ENCODE results near the gene PPP2R2C. TPM values are rescaled to one million over a fixed set of nuclear protein-coding genes. Genes with fewer than 3 reads are reported as not detected.

PPP2R2C gene
- total RNA-seq, 1 donor from 2014 or later: 2.2 TPM

DNA sequence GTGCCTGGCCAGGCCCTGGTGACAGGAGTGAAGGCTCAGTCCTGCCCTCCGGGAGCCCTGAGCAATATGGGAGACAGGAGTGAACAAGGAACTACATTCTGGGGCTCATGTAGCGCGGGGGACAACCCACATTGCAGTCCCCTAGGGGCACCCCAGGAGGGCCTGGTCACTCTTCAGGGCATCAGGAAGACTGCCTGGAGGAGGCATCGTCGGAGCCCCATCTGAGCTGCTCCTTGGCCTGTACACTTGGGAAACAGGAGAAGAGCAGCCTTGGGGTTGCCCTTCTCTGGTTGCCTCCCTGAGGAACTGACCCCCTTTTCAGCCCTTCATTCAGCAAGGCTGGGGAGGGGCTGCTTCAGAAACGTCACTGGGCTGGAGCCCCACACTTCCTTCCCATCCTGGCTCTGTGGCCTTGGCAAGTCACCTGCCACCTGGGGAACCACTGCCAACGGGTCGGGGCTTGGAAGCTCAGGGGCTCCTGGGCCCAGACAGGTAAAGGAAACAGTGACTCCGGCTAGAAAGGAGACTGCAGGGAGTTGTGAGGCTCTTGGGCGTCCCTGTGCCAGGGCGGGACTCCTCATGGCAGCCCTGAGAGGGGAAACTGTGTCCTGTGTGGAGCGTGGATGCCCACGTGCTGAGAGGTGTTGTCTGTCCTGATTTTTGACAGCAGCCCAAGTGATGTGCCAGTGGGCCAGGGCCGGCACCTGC, 192.7 kb downstream of the PPP2R2C start:
- Histone ChIP-seq H3K4me1 (peaks cover 9 to 58% of the 10 kb centered on the region in 2 donors), H3K4me3 (no peak overlapping the region), H3K27ac (peak overlapping the region; percentile 57 to 73), H3K36me3 (peaks cover 3 to 40% of the 10 kb centered on the region in 2 donors), H3K27me3 (no peaks in the 10 kb centered on the region), H3K9me3 (no peaks in the 10 kb centered on the region)
- intact Hi-C loops (cut with DNase I): loop anchor here (10.0 kb wide), 2 partner anchors 295 to 1285 kb away; partner anchors contain the start of gene MAN2B2
- no peak for DNase-seq (ENCODE audit: low spot score in 2 of 2)
- TF ChIP-seq, protein P1, sequence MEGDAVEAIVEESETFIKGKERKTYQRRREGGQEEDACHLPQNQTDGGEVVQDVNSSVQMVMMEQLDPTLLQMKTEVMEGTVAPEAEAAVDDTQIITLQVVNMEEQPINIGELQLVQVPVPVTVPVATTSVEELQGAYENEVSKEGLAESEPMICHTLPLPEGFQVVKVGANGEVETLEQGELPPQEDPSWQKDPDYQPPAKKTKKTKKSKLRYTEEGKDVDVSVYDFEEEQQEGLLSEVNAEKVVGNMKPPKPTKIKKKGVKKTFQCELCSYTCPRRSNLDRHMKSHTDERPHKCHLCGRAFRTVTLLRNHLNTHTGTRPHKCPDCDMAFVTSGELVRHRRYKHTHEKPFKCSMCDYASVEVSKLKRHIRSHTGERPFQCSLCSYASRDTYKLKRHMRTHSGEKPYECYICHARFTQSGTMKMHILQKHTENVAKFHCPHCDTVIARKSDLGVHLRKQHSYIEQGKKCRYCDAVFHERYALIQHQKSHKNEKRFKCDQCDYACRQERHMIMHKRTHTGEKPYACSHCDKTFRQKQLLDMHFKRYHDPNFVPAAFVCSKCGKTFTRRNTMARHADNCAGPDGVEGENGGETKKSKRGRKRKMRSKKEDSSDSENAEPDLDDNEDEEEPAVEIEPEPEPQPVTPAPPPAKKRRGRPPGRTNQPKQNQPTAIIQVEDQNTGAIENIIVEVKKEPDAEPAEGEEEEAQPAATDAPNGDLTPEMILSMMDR (IDR thresholded peaks at IDR 0.05): no peak

DNA sequence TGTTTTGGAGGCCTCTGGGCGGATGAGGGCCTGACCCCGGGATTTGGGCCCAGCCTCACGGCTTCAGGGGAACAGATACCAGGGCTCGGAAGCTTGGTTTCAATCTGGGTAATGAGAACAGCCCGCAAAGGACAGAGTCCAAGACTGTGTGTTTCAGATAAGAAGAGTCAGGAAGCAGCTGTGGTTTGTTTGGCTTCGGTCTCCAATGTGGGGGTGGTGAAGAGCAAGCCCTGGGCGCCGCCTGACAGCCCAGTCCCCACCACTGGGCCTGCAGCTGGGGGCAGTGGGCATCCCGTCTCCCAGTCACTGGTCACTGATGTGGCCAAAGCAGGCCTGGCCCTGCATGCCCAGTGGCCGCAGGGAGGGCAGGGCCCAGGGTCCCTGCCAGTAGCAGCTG, 193.6 kb downstream of the PPP2R2C start:
- DNase-seq (ENCODE audit: low spot score in 2 of 2): no peak
- peaks cover 3 to 34% of the 10 kb centered on the region in 2 donors for H3K36me3 ChIP-seq
- no peaks in the 10 kb centered on the region for H3K9me3 ChIP-seq
- TF ChIP-seq, protein P1 (IDR thresholded peaks at IDR 0.05): no peak
- peaks cover 10 to 66% of the 10 kb centered on the region in 2 donors for H3K4me1 ChIP-seq
- H3K27me3 ChIP-seq: no peaks in the 10 kb centered on the region
- intact Hi-C loops (cut with DNase I): loop anchor here (10.0 kb wide), 2 partner anchors 296 to 1284 kb away; partner anchors contain the start of gene MAN2B2
- no peak overlapping the region for H3K4me3 ChIP-seq
- H3K27ac ChIP-seq: peak overlapping the region; percentile 57 to 73

DNA sequence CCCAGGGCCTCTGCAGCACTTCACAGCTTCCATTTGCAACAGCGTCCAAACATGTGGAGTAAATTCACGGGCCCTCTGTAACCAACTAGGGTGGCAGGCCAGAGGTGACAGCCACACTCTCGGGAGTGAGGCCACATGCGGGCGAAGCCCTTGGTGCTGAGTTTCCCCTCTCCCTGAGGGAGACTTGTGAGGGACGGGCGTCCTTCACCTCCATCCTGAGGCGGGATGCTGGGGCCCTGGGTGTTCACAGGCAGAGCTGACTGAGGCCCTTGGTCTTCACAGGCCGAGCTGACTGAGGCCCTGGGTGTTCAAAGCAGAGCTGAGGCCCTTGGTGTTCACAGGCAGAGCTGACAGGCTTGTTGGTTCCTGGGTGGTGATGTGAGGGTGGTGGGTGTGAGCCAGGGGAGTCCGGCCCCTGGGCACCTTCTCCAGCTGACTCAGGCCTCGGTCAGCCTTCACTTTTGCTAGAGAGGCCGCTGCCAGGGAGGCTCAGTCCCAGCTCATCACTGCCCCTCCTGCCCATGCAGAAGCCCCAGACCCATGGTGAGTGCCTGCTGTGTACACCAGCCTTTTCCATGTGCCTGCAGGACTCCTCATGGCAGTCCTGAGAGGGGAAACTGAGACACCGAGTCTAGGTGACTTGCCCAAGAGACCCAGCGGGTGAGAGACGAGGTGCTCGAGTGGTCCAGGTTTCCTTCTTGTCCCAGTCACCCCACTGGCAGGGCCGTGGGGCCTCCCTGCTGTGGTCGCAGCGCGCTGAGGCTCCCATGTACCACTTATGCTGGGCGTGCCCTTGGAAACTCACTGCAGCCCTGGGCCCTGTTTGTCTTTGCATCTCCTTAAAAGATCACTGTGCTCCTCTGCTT, 194.2 kb downstream of the PPP2R2C start:
- peaks cover 15 to 72% of the 10 kb centered on the region in 2 donors for H3K4me1 ChIP-seq
- TF ChIP-seq, protein P1 (IDR thresholded peaks at IDR 0.05): no peak
- H3K36me3 ChIP-seq: peaks cover 3 to 28% of the 10 kb centered on the region in 2 donors
- peak overlapping the region; percentile 57 to 73 for H3K27ac ChIP-seq
- no peaks in the 10 kb centered on the region for H3K9me3 ChIP-seq
- H3K4me3 ChIP-seq: no peak overlapping the region
- no peak for DNase-seq (ENCODE audit: low spot score in 2 of 2)
- intact Hi-C loops (cut with DNase I): loop anchor here (10.0 kb wide), 2 partner anchors 297 to 1283 kb away; partner anchors contain the start of gene MAN2B2
- H3K27me3 ChIP-seq: no peaks in the 10 kb centered on the region

DNA sequence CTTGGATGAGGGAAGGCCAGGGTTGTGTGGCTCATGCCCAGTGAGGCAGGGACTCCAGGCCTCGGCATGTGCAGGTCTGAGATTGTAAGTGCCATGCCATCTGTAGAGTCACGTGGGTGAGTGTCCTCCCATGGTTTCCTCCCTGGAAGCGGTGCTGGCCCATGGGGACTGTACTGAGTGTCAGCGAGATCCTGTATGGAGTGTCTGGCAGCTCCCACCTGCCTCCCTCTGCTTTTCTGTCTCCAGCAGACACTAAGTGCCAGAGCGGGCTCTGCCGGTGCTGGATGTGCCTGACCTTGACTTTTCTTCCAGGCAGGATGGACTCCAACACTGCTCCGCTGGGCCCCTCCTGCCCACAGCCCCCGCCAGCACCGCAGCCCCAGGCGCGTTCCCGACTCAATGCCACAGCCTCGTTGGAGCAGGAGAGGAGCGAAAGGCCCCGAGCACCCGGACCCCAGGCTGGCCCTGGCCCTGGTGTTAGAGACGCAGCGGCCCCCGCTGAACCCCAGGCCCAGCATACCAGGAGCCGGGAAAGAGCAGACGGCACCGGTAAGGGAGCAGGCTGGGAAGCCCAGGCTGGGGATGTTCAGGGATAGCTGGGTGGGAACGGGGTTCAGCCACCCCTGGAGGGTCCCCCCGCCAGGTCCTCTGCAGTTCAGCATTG, 195.1 kb downstream of the PPP2R2C start:
- H3K36me3 ChIP-seq: peaks cover 3 to 24% of the 10 kb centered on the region in 2 donors
- no peaks in the 10 kb centered on the region for H3K9me3 ChIP-seq
- intact Hi-C loops (cut with DNase I): loop anchor here (10.0 kb wide), 2 partner anchors 298 to 1282 kb away; partner anchors contain the start of gene MAN2B2
- no peaks in the 10 kb centered on the region for H3K27me3 ChIP-seq
- peaks cover 20 to 75% of the 10 kb centered on the region in 2 donors for H3K4me1 ChIP-seq
- TF ChIP-seq, protein P1 (IDR thresholded peaks at IDR 0.05): no peak
- DNase-seq (ENCODE audit: low spot score in 2 of 2): no peak
- no peak overlapping the region for H3K4me3 ChIP-seq
- H3K27ac ChIP-seq: peak overlapping the region; percentile 64 to 73

Measured in ascending aorta (tissue), 2 donors.